Myocyte (in vitro differentiated cells): Measurements from ENCODE around the gene PNPLA6. TPM values are rescaled to one million over a fixed set of nuclear protein-coding genes. Genes with fewer than 3 reads are reported as not detected.

Experiments
- DNase-seq: peaks from one replicate; pipeline ENCODE4 v3.0.0-alpha.2; 2012; ENCODE audit warnings: low read depth
- polyA plus RNA-seq: library from polyadenylated mRNA; unstranded; fragments of >200 nt; gene quantifications from one replicate; pipeline ENCODE4 v1.2.1, GENCODE V29; 2012; ENCODE audit warnings: missing spikeins
- total RNA-seq: library from RNA; depleted of rRNA; stranded (reverse); fragments of >200 nt; gene quantifications from 2 replicates; pipeline ENCODE4 v1.2.3, GENCODE V29; 2014

The PNPLA6 gene
- total RNA-seq: 92.8 and 127 TPM in 2 replicates
- 104 TPM for polyA plus RNA-seq

- peak; percentile 94 for DNase-seq
Observed at GRCh38 chr19:7535047-7535997, at the start of gene PNPLA6. Gene PNPLA6 (plus strand): TSS chr19:7535717. CDS start chr19:7535789, 72 bp downstream.

GRCh38 chr19:7486923-7487322 lies 48.6 kb upstream of the PNPLA6 start:
- DNase-seq: no peak

- DNase-seq: peak; percentile 89
Observed at GRCh38 chr19:7488736-7489353, 46.7 kb upstream of the PNPLA6 start, which contains the start of gene PEX11G. Gene PEX11G (minus strand): TSS chr19:7489035. CDS start chr19:7489010, 25 bp downstream.

GRCh38 chr19:7489609-7490044 lies 45.9 kb upstream of the PNPLA6 start:
- no peak for DNase-seq

GRCh38 chr19:7492142-7492541 lies 43.4 kb upstream of the PNPLA6 start:
- no peak for DNase-seq

GRCh38 chr19:7492558-7492957 lies 43.0 kb upstream of the PNPLA6 start:
- DNase-seq: no peak

- DNase-seq: peak; percentile 40
Observed at GRCh38 chr19:7494416-7495098, 41.0 kb upstream of the PNPLA6 start.

- DNase-seq: no peak
Observed at GRCh38 chr19:7497292-7497691, 38.2 kb upstream of the PNPLA6 start.

GRCh38 chr19:7500811-7501450 lies 34.6 kb upstream of the PNPLA6 start:
- no peak for DNase-seq

- no peak for DNase-seq
Observed at GRCh38 chr19:7502552-7502951, 33.0 kb upstream of the PNPLA6 start.

GRCh38 chr19:7504684-7505083 lies 30.8 kb upstream of the PNPLA6 start:
- DNase-seq: no peak

- no peak for DNase-seq
Observed at GRCh38 chr19:7505288-7505681, 30.2 kb upstream of the PNPLA6 start.

GRCh38 chr19:7505682-7506384 lies 29.7 kb upstream of the PNPLA6 start:
- DNase-seq: no peak

- DNase-seq: peak; percentile 39
Observed at GRCh38 chr19:7506385-7507328, 28.9 kb upstream of the PNPLA6 start.

- peak; percentile 73 for DNase-seq
Observed at GRCh38 chr19:7507884-7508283, 27.6 kb upstream of the PNPLA6 start.

GRCh38 chr19:7509625-7510024 lies 25.9 kb upstream of the PNPLA6 start:
- DNase-seq: no peak

- DNase-seq: no peak
Observed at GRCh38 chr19:7512400-7512851, 23.1 kb upstream of the PNPLA6 start.

GRCh38 chr19:7513809-7514642 lies 21.5 kb upstream of the PNPLA6 start:
- no peak for DNase-seq
